K562 (cell line): ENCODE data around the gene C1D. TPM values are rescaled to one million over a fixed set of nuclear protein-coding genes. Genes with fewer than 3 reads are reported as not detected.

Experiments
- ATAC-seq: fragments of 200-7000 bp; cut with Tn5 transposase; 3 replicates; pipeline ENCODE4 v1.9.1; 2020; ENCODE audit warnings: moderate library complexity
- BruUV-seq: library from RNA; stranded (reverse); fragments of 400-500 nt; replicated peaks from 2 replicates; lab custom pipeline; 2021; lab: Mats Ljungman, UMichigan
- CTCF ChIA-PET: fragments of 300-600 bp; formaldehyde crosslinking; extraction: SDS; loops from one replicate; lab custom pipeline; 2021; ENCODE audit warnings: low intra/inter-chr PET ratio; lab: Yijun Ruan, JAX
- POLR2A ChIA-PET: fragments of 300-600, 350-650 bp; sonication (Branson Sonifier 250); formaldehyde crosslinking; extraction: SDS; loops from one replicate; lab custom pipeline; 2021; ENCODE audit warnings: antibody characterized with exemption, inconsistent platforms; lab: Yijun Ruan, JAX
- DNase-seq, 4 experiments: peaks; one replicate each; pipeline versions ENCODE4 v3.0.0 to v3.0.0-alpha.2; 2011 to 2018; ENCODE audit warnings: low spot score in 3 of 4, mixed read lengths in 3 of 4; ENCODE audit errors: extremely low read depth in 1 of 4
- FAIRE-seq: peaks from 2 replicates; lab custom pipeline; 2011; peaks lifted over from hg19 to GRCh38; lab: Jason Lieb, UNC
- H2AFZ ChIP-seq: 2 replicates; pipeline ENCODE4 v1.6.0; 2011; ENCODE audit warnings: low read depth, low read length, control low read depth, inconsistent platforms
- H3K27ac ChIP-seq: fragments of 200-600 bp; 3 replicates; pipeline ENCODE4 v1.8.0; 2011; ENCODE audit warnings: low read depth, mild to moderate bottlenecking, control low read depth, inconsistent platforms, low read length, moderate library complexity, mixed read lengths; ENCODE audit errors: extremely low read depth
- H3K27me3 ChIP-seq, 2 experiments: fragments of 300-600 bp in 1 of 2; 2 replicates in 1 of 2; 3 replicates in 1 of 2; pipeline versions ENCODE4 v1.6.0 to v1.8.0; 2011; ENCODE audit warnings: inconsistent platforms in 2 of 2, low read length in 2 of 2, mild to moderate bottlenecking in 1 of 2, mixed read lengths in 1 of 2, moderate library complexity in 1 of 2; ENCODE audit not compliant: control insufficient read depth in 2 of 2, insufficient read depth in 2 of 2
- H3K36me3 ChIP-seq: fragments of 300-600 bp; 3 replicates; pipeline ENCODE4 v1.8.0; 2011; ENCODE audit warnings: mild to moderate bottlenecking, low read length, inconsistent platforms; ENCODE audit not compliant: control insufficient read depth, insufficient read depth
- H3K4me1 ChIP-seq, 2 experiments: fragments of 200-600 bp in 1 of 2; replicated peaks in 1 of 2; 2 replicates in 1 of 2; 3 replicates in 1 of 2; pipeline versions ENCODE4 v1.5.1 to v1.8.0; 2011; ENCODE audit warnings: inconsistent platforms in 2 of 2, low read length in 2 of 2, mild to moderate bottlenecking in 1 of 2, mixed read lengths in 1 of 2, moderate library complexity in 1 of 2; ENCODE audit not compliant: control insufficient read depth in 2 of 2, insufficient read depth in 2 of 2
- H3K4me2 ChIP-seq: 2 replicates; pipeline ENCODE4 v1.6.1; 2011; ENCODE audit warnings: low read length, control low read depth, inconsistent platforms, mixed read lengths; ENCODE audit not compliant: insufficient read depth
- H3K4me3 ChIP-seq: fragments of 200-600 bp; sonication (generic), shearing (Covaris generic); 2 replicates; pipeline ENCODE4 v1.5.1; 2016; ENCODE audit warnings: control low read depth, inconsistent platforms
- H3K79me2 ChIP-seq: fragments of 200-600 bp; 3 replicates; pipeline ENCODE4 v1.8.0; 2011; ENCODE audit warnings: low read length, inconsistent platforms; ENCODE audit not compliant: control insufficient read depth, insufficient read depth
- H3K9ac ChIP-seq, 2 experiments: 2 replicates each; pipeline versions ENCODE4 v1.6.0 to v1.6.1; 2011; ENCODE audit warnings: low read depth in 2 of 2, low read length in 2 of 2, control low read depth in 1 of 2, inconsistent platforms in 1 of 2, mild to moderate bottlenecking in 1 of 2, mixed read lengths in 1 of 2; ENCODE audit not compliant: insufficient read depth in 1 of 2
- H3K9me1 ChIP-seq: one replicate; pipeline ENCODE4 v1.6.0; 2011; ENCODE audit warnings: inconsistent platforms, mild to moderate bottlenecking, low read length, moderate library complexity; ENCODE audit not compliant: control insufficient read depth, insufficient read depth
- H3K9me3 ChIP-seq: replicated peaks from 2 replicates; pipeline ENCODE4 v1.5.1; 2011; ENCODE audit warnings: low read depth, low read length, inconsistent platforms; ENCODE audit not compliant: control insufficient read depth, insufficient read depth
- H4K20me1 ChIP-seq: replicated peaks from 2 replicates; pipeline ENCODE4 v1.6.1; 2011; ENCODE audit warnings: low read length, inconsistent platforms, mixed read lengths; ENCODE audit not compliant: control insufficient read depth, insufficient read depth
- GABPB1 ChIP-seq: sonication (generic); formaldehyde crosslinking; IDR thresholded peaks from 2 replicates; pipeline ENCODE4 v1.8.0; 2022; ENCODE audit warnings: mild to moderate bottlenecking, missing genetic modification reagents
- WGBS: fragments of 100-300 bp; shearing (Covaris generic); methylation state at CpG from one replicate; pipeline ENCODE4 v1.1.6; 2016; ENCODE audit warnings: low coverage, mixed read lengths; ENCODE audit not compliant: insufficient coverage; ENCODE audit errors: missing lambda C conversion rate; 5-methylcytosine and 5-hydroxymethylcytosine counted together
- in situ Hi-C: fragments of 300-500 bp; cut with MboI; formaldehyde crosslinking; loops from 4 replicates; pipeline ENCODE4 v1.15.0; 2018; ENCODE audit warnings: inconsistent platforms, mixed read lengths
- intact Hi-C: fragments of 100-400 bp; cut with micrococcal nuclease; formaldehyde crosslinking; loops from 2 replicates; pipeline ENCODE4 v1.14.2; 2022
- polyA plus RNA-seq, 8 experiments: library from polyadenylated mRNA; depleted of rRNA in 4 of 8; stranded (reverse) in 5 of 8; unstranded in 3 of 8; fragments of >200 nt; fragmentation: Nextera tagmentation in 2 of 8; fragmentation: Illumina TruSeq in 1 of 8; extraction: Ambion mirVana in 2 of 8; extraction: Trizol in 1 of 8; gene quantifications; 2 replicates each; pipeline versions ENCODE4 v1.2.1 to v1.2.3, GENCODE V29; 2011 to 2014; ENCODE audit warnings: inconsistent platforms in 1 of 8, missing spikeins in 1 of 8
- total RNA-seq, 7 experiments: library from RNA; depleted of rRNA in 6 of 7; stranded (reverse); fragments of >200 nt in 6 of 7; fragmentation: Illumina TruSeq in 2 of 7; extraction: Trizol in 2 of 7; gene quantifications; 2 replicates each; pipeline versions ENCODE4 v1.2.1 to v1.2.3, GENCODE V29; 2011 to 2021; ENCODE audit warnings: low replicate concordance in 1 of 7
- TF ChIP-seq, protein P1 (sequence below): fragments of 450-650 bp; IDR thresholded peaks from 2 replicates; pipeline ENCODE4 v1.6.1; 2018; ENCODE audit not compliant: partially characterized antibody

The C1D gene
- total and polyA plus RNA-seq, 9 of the 15 experiments (the other 6 are each of a cell fraction or from before 2014, with no cell fraction given) = 33.2 to 123 (median 56.5) TPM

DNA sequence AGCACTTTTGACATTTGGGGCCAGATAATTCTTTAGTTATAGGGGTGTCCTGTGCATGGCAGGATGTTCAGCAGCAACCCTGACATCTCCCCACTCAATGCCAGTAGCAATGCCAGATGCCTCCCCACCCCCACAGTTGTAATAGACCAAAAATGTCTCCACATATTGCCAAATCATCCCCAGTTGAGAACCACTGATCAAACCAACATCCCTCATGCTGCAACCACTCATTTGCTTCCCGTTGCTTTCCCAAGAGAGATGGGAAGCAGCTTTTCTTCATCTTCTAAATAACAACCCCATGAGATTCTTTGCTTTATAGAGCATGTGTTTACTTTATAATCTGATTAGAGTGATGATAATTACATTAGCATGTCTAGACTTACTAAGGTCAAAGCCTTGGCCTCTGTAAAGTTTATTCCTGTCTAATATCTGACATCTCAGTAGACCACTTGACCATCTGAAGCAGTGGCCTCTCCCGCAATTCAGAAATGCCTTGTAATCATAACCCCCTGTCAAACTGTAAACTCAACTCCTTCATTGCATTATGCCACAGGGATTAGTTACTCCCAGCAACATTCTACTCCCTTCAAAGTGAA is 28.7 kb upstream of the C1D start:
- no peak overlapping the region for H2AFZ ChIP-seq
- ATAC-seq (no peak), FAIRE-seq (no peak), DNase-seq (no peak)
- CTCF ChIA-PET = no interaction called here
- H3K27me3 ChIP-seq = no peaks in the 10 kb centered on the region
- TF ChIP-seq, protein P1, sequence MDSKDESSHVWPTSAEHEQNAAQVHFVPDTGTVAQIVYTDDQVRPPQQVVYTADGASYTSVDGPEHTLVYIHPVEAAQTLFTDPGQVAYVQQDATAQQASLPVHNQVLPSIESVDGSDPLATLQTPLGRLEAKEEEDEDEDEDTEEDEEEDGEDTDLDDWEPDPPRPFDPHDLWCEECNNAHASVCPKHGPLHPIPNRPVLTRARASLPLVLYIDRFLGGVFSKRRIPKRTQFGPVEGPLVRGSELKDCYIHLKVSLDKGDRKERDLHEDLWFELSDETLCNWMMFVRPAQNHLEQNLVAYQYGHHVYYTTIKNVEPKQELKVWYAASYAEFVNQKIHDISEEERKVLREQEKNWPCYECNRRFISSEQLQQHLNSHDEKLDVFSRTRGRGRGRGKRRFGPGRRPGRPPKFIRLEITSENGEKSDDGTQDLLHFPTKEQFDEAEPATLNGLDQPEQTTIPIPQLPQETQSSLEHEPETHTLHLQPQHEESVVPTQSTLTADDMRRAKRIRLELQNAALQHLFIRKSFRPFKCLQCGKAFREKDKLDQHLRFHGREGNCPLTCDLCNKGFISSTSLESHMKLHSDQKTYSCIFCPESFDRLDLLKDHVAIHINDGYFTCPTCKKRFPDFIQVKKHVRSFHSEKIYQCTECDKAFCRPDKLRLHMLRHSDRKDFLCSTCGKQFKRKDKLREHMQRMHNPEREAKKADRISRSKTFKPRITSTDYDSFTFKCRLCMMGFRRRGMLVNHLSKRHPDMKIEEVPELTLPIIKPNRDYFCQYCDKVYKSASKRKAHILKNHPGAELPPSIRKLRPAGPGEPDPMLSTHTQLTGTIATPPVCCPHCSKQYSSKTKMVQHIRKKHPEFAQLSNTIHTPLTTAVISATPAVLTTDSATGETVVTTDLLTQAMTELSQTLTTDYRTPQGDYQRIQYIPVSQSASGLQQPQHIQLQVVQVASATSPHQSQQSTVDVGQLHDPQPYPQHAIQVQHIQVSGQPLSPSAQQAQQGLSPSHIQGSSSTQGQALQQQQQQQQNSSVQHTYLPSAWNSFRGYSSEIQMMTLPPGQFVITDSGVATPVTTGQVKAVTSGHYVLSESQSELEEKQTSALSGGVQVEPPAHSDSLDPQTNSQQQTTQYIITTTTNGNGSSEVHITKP = peak; percentile 87
- no peak for TF ChIP-seq GABPB1 (CRISPR knock-in tag)
- BruUV-seq = no TSS peak
- intact Hi-C loops (no loop called here), in situ Hi-C loops (no loop called here)
- no peak overlapping the region for H3K4me3 ChIP-seq
- 29% methylated on average over 2 of the region's 2 CpGs for WGBS
- no peak overlapping the region for H3K4me2 ChIP-seq
- H3K4me1 ChIP-seq = peaks cover 4 to 5% of the 10 kb centered on the region in 2 experiments; a peak in 3 of 5 replicates
- no peaks in the 10 kb centered on the region for H3K36me3 ChIP-seq
- H3K9ac ChIP-seq = no peak overlapping the region
- H3K79me2 ChIP-seq = no peaks in the 10 kb centered on the region
- no peaks in the 10 kb centered on the region for H3K9me1 ChIP-seq
- no peak overlapping the region for H3K27ac ChIP-seq
- no peaks in the 10 kb centered on the region for H3K9me3 ChIP-seq
- POLR2A ChIA-PET = no interaction called here
- H4K20me1 ChIP-seq = no peaks in the 10 kb centered on the region
